CD4-positive, alpha-beta T cell treated with Interleukin-4 for 1 hour (primary cell): ENCODE measurements around the gene ASH1L.
"Not testable (repeated sequence)": the region's sequence is repeated elsewhere in the genome, so short reads cannot be mapped to it uniquely, and the experiment has no call there.

Experiments used
- DNase-seq, 2 donors: peaks; one replicate each; pipeline ENCODE4 v3.0.0-alpha.2; 2020 to 2022

ASH1L gene

GRCh38 chr1:155561779-155562580, 623 bp downstream of the ASH1L start:
- DNase-seq = peak; percentile 50 to 56

GRCh38 chr1:155555915-155556314, 6.7 kb downstream of the ASH1L start:
- DNase-seq = no peak

GRCh38 chr1:155553349-155553748, 9.3 kb downstream of the ASH1L start:
- no peak for DNase-seq

- no peak for DNase-seq
These were observed 13.9 kb downstream of the ASH1L start for GRCh38 chr1:155548706-155549105.

GRCh38 chr1:155540000-155540874, 22.4 kb downstream of the ASH1L start:
- no peak for DNase-seq

GRCh38 chr1:155537193-155537592, 25.4 kb downstream of the ASH1L start:
- DNase-seq = no peak

- no peak for DNase-seq
These were observed 31.0 kb downstream of the ASH1L start for GRCh38 chr1:155531624-155532023.

- no peak for DNase-seq
These were observed 32.7 kb downstream of the ASH1L start for GRCh38 chr1:155529929-155530328.

- no peak for DNase-seq
These were observed 33.5 kb downstream of the ASH1L start for GRCh38 chr1:155529109-155529508.

- no peak for DNase-seq
These were observed 34.9 kb downstream of the ASH1L start for GRCh38 chr1:155527677-155528076.

GRCh38 chr1:155526356-155526755, 36.2 kb downstream of the ASH1L start:
- DNase-seq = no peak

GRCh38 chr1:155522069-155522468, 40.5 kb downstream of the ASH1L start:
- DNase-seq = no peak

GRCh38 chr1:155518484-155518883, 44.1 kb downstream of the ASH1L start:
- DNase-seq = no peak

GRCh38 chr1:155514582-155515187, 47.9 kb downstream of the ASH1L start:
- peak; percentile 16 to 37 for DNase-seq

- DNase-seq = no peak
These were observed 49.2 kb downstream of the ASH1L start for GRCh38 chr1:155513300-155513916.

GRCh38 chr1:155511385-155511784, 51.2 kb downstream of the ASH1L start:
- DNase-seq = not testable (repeated sequence)

GRCh38 chr1:155509064-155509463, 53.5 kb downstream of the ASH1L start:
- no peak for DNase-seq

- DNase-seq = no peak
These were observed 54.7 kb downstream of the ASH1L start for GRCh38 chr1:155507945-155508344.

- DNase-seq = not testable (repeated sequence)
These were observed 56.6 kb downstream of the ASH1L start for GRCh38 chr1:155505963-155506362.

GRCh38 chr1:155504207-155504606, 58.4 kb downstream of the ASH1L start:
- DNase-seq = peak in 1 of 2 donors; percentile 48

GRCh38 chr1:155499953-155500639, 62.5 kb downstream of the ASH1L start:
- DNase-seq = no peak

GRCh38 chr1:155499263-155499662, 63.3 kb downstream of the ASH1L start:
- DNase-seq = no peak
